GM23248 (cell line): ENCODE results near the gene SGTA. TPM values are rescaled to one million over a fixed set of nuclear protein-coding genes. Genes with fewer than 3 reads are reported as not detected.

Experiments used
- DNase-seq: peaks from one replicate; pipeline ENCODE4 v3.0.0-alpha.2; 2015
- H2AFZ ChIP-seq: fragments of 200-600 bp; sonication (generic); 2 replicates; pipeline ENCODE4 v1.6.1; 2016; ENCODE audit warnings: antibody characterized with exemption
- H3F3A ChIP-seq: fragments of 200-600 bp; sonication (generic); 2 replicates; pipeline ENCODE4 v1.6.1; 2016; ENCODE audit warnings: mild to moderate bottlenecking, antibody characterized with exemption, mixed run types; ENCODE audit not compliant: insufficient read depth
- H3K27ac ChIP-seq: fragments of 200-600 bp; sonication (generic); 2 replicates; pipeline ENCODE4 v1.5.1; 2016; ENCODE audit warnings: mild to moderate bottlenecking
- H3K27me3 ChIP-seq: fragments of 200-600 bp; sonication (generic); replicated peaks from 2 replicates; pipeline ENCODE4 v1.6.1; 2016; ENCODE audit warnings: mild to moderate bottlenecking; ENCODE audit not compliant: insufficient read depth
- H3K36me3 ChIP-seq: fragments of 200-600 bp; sonication (generic); 2 replicates; pipeline ENCODE4 v1.6.1; 2016; ENCODE audit warnings: low read depth, mild to moderate bottlenecking
- H3K4me1 ChIP-seq: fragments of 200-600 bp; sonication (generic); 2 replicates; pipeline ENCODE4 v1.6.1; 2016; ENCODE audit warnings: mild to moderate bottlenecking; ENCODE audit not compliant: insufficient read depth
- H3K4me2 ChIP-seq: fragments of 200-600 bp; sonication (generic); one replicate; pipeline ENCODE4 v1.6.1; 2016; ENCODE audit warnings: mild to moderate bottlenecking; ENCODE audit not compliant: unreplicated experiment
- H3K4me3 ChIP-seq: fragments of 200-600 bp; sonication (generic); 2 replicates; pipeline ENCODE4 v1.5.1; 2016; ENCODE audit warnings: mild to moderate bottlenecking
- H3K79me2 ChIP-seq: fragments of 200-600 bp; sonication (generic); 2 replicates; pipeline ENCODE4 v1.6.1; 2016; ENCODE audit warnings: mild to moderate bottlenecking; ENCODE audit not compliant: insufficient read depth
- H3K9ac ChIP-seq: fragments of 200-600 bp; sonication (generic); 2 replicates; pipeline ENCODE4 v1.6.1; 2016; ENCODE audit warnings: mild to moderate bottlenecking
- H3K9me2 ChIP-seq: fragments of 200-600 bp; sonication (generic); 2 replicates; pipeline ENCODE4 v1.6.1; 2016; ENCODE audit warnings: mixed run types, mild to moderate bottlenecking, moderate library complexity; ENCODE audit not compliant: insufficient read depth
- H3K9me3 ChIP-seq: fragments of 200-600 bp; sonication (generic); one replicate; pipeline ENCODE4 v1.6.1; 2017; ENCODE audit warnings: low read depth
- H4K20me1 ChIP-seq: fragments of 200-600 bp; sonication (generic); 2 replicates; pipeline ENCODE4 v1.6.0; 2016; ENCODE audit not compliant: insufficient read depth
- EZH2 ChIP-seq: fragments of 200-600 bp; sonication (generic); IDR thresholded peaks from 2 replicates; pipeline ENCODE4 v1.6.1; 2018; ENCODE audit warnings: antibody characterized with exemption, mild to moderate bottlenecking; ENCODE audit not compliant: insufficient read depth, poor library complexity, severe bottlenecking
- EZH2phosphoT487 ChIP-seq: fragments of 200-600 bp; sonication (generic); IDR thresholded peaks from 2 replicates; pipeline ENCODE4 v1.6.1; 2018; ENCODE audit warnings: antibody characterized with exemption, moderate library complexity, mild to moderate bottlenecking, low read depth; ENCODE audit not compliant: insufficient read depth
- WGBS, 2 experiments: methylation state at CpG; one replicate each; pipeline ENCODE4 v1.1.6; 2015 to 2017; ENCODE audit warnings: low lambda C conversion rate in 2 of 2, low coverage in 1 of 2; ENCODE audit errors: missing lambda C conversion rate in 2 of 2; 5-methylcytosine and 5-hydroxymethylcytosine counted together
- in situ Hi-C: fragments of 300-500 bp; cut with MboI; formaldehyde crosslinking; loops from 2 replicates; pipeline ENCODE4 v1.15.0; 2020
- polyA plus RNA-seq: library from polyadenylated mRNA; unstranded; fragments of >200 nt; fragmentation: Nextera tagmentation; extraction: Ambion mirVana; gene quantifications from 2 replicates; pipeline ENCODE4 v1.2.1, GENCODE V29; 2016
- total RNA-seq: library from RNA; depleted of rRNA; stranded (reverse); fragments of >200 nt; shearing (Covaris generic); gene quantifications from 2 replicates; pipeline ENCODE4 v1.2.3, GENCODE V29; 2014

The SGTA gene
- total and polyA plus RNA-seq, 2 experiments from 2014 or later = 57.5 to 66.2 TPM

- H2AFZ ChIP-seq = no peak overlapping the region
- H3K27me3 ChIP-seq = no peaks in the 10 kb centered on the region
- H3K9me3 ChIP-seq = no peaks in the 10 kb centered on the region
- H3K4me1 ChIP-seq = no peaks in the 10 kb centered on the region
- H3K79me2 ChIP-seq = no peaks in the 10 kb centered on the region
- no peak overlapping the region for H3K4me3 ChIP-seq
- no peak overlapping the region for H3K9ac ChIP-seq
- peaks cover 4% of the 10 kb centered on the region; the same call in 1 of the 2 replicates for H3K36me3 ChIP-seq
- 94 to 95% methylated on average over 17 of the region's 17 CpGs for whole genome bisulfite sequencing, 2 experiments
- H3F3A ChIP-seq = no peaks in the 10 kb centered on the region
- no peak overlapping the region for H3K4me2 ChIP-seq
- no peak overlapping the region for H3K27ac ChIP-seq
- no peak for DNase-seq
- H3K9me2 ChIP-seq = no peaks in the 10 kb centered on the region
- no peak for TF ChIP-seq EZH2
- no peak for TF ChIP-seq EZH2phosphoT487
- no peaks in the 10 kb centered on the region for H4K20me1 ChIP-seq
- in situ Hi-C loops = no loop called here
Observed at GRCh38 chr19:2759362-2759761, 23.7 kb downstream of the SGTA start.

DNA sequence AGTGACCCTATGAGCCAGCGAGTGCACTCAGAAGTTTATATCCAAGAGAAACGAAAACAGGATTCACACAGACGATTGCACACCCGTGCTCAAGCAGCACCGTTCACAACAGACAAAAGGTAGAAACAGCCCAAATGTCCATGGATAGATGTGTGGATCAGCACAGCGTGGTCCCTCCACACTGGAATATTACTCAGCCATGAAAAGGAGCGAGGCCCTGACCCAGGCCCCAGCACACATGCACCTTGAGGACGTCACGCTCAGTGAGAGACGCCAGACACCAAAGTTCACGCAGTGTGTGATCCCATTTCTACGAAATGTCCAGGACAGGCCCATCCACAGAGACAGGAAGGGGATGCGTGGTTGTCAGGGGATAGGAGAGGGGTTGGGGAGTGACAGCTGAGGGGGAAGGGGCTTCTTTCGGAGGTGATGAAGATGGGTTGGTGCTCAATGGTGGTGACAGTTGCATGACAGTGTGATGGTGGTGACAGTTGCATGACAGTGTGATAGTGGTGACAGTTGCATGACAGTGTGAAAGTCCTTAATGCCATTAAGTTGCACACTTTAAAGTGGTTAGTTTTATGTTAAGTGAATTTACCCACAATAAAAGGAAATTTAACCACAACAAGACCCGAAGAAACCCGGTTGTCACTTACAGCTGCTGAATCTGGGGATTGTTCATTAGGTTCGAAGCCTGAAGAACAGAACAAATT lies 24.3 kb downstream of the SGTA start:
- 95% methylated on average over 17 of the region's 17 CpGs for WGBS, 2 experiments
- no peak for DNase-seq

GRCh38 chr19:2756921-2757881 lies 25.9 kb downstream of the SGTA start:
- Histone ChIP-seq H3K4me2 (no peak overlapping the region), H3K79me2 (no peaks in the 10 kb centered on the region), H3K4me3 (no peak overlapping the region), H3K27ac (no peak overlapping the region), H3K9me3 (no peaks in the 10 kb centered on the region), H4K20me1 (no peaks in the 10 kb centered on the region), H3F3A (no peaks in the 10 kb centered on the region), H3K36me3 (no peaks in the 10 kb centered on the region; the same call in 1 of the 2 replicates), H3K9me2 (no peaks in the 10 kb centered on the region), H2AFZ (no peak overlapping the region), H3K27me3 (no peaks in the 10 kb centered on the region), H3K9ac (no peak overlapping the region), H3K4me1 (no peaks in the 10 kb centered on the region)
- WGBS, 2 experiments = 91% methylated on average over 35 to 48 of the region's 48 CpGs
- in situ Hi-C loops = no loop called here
- TF ChIP-seq EZH2 (no peak), EZH2phosphoT487 (no peak)
- no peak for DNase-seq

More for the DNA sequence above, 24.3 kb downstream of the SGTA start:
- Histone ChIP-seq H3K4me2 (no peak overlapping the region), H4K20me1 (no peaks in the 10 kb centered on the region), H3K9me2 (no peaks in the 10 kb centered on the region), H3K79me2 (no peaks in the 10 kb centered on the region), H3K27me3 (no peaks in the 10 kb centered on the region), H2AFZ (no peak overlapping the region), H3K27ac (no peak overlapping the region), H3K4me1 (no peaks in the 10 kb centered on the region), H3F3A (no peaks in the 10 kb centered on the region), H3K36me3 (no peaks in the 10 kb centered on the region; the same call in 1 of the 2 replicates), H3K9ac (no peak overlapping the region), H3K4me3 (no peak overlapping the region), H3K9me3 (no peaks in the 10 kb centered on the region)
- TF ChIP-seq EZH2 = no peak
- no peak for TF ChIP-seq EZH2phosphoT487
- in situ Hi-C loops = no loop called here

- no peaks in the 10 kb centered on the region for H3F3A ChIP-seq
- TF ChIP-seq EZH2phosphoT487 = no peak
- no peak for TF ChIP-seq EZH2
- in situ Hi-C loops = no loop called here
- no peak for DNase-seq
- H3K4me3 ChIP-seq = no peak overlapping the region
- no peaks in the 10 kb centered on the region for H3K9me3 ChIP-seq
- no peak overlapping the region for H3K9ac ChIP-seq
- H3K27me3 ChIP-seq = no peaks in the 10 kb centered on the region
- H3K27ac ChIP-seq = no peak overlapping the region
- no peaks in the 10 kb centered on the region for H3K9me2 ChIP-seq
- 75 to 82% methylated on average over 6 to 8 of the region's 8 CpGs for WGBS, 2 experiments
- H3K79me2 ChIP-seq = no peaks in the 10 kb centered on the region
- no peak overlapping the region for H3K4me2 ChIP-seq
- no peaks in the 10 kb centered on the region for H4K20me1 ChIP-seq
- no peak overlapping the region for H2AFZ ChIP-seq
- no peaks in the 10 kb centered on the region; the same call in 1 of the 2 replicates for H3K36me3 ChIP-seq
- no peaks in the 10 kb centered on the region for H3K4me1 ChIP-seq
Observed at GRCh38 chr19:2756477-2756876, 26.6 kb downstream of the SGTA start.
